ENCODE data around the gene AHCYL2.

AHCYL2 gene

GRCh38 chr7:129385598-129385997 is 160.8 kb downstream of the AHCYL2 start:
- no peak for TF ChIP-seq CTCF (IDR thresholded peaks at IDR 0.05; ENCODE audit: low read length, missing control alignments)
- H3K4me3 ChIP-seq (replicated peaks; ENCODE audit: low read depth, low read length) = no peak overlapping the region
- no peak for DNase-seq (ENCODE audit: low read depth)

GRCh38 chr7:129386506-129386905 is 161.7 kb downstream of the AHCYL2 start:
- DNase-seq (ENCODE audit: low read depth) = no peak
- TF ChIP-seq CTCF (IDR thresholded peaks at IDR 0.05; ENCODE audit: low read length, missing control alignments) = no peak
- no peak overlapping the region for H3K4me3 ChIP-seq (replicated peaks; ENCODE audit: low read depth, low read length)

- no peak for DNase-seq (ENCODE audit: low read depth)
- no peak overlapping the region for H3K4me3 ChIP-seq (replicated peaks; ENCODE audit: low read depth, low read length)
- no peak for TF ChIP-seq CTCF (IDR thresholded peaks at IDR 0.05; ENCODE audit: low read length, missing control alignments)
Observed at GRCh38 chr7:129387537-129387936, 162.7 kb downstream of the AHCYL2 start.

- no peak for TF ChIP-seq CTCF (IDR thresholded peaks at IDR 0.05; ENCODE audit: low read length, missing control alignments)
- DNase-seq (ENCODE audit: low read depth) = no peak
- no peak overlapping the region for H3K4me3 ChIP-seq (replicated peaks; ENCODE audit: low read depth, low read length)
Observed at GRCh38 chr7:129388333-129389098, 163.7 kb downstream of the AHCYL2 start.

- no peak for DNase-seq (ENCODE audit: low read depth)
- TF ChIP-seq CTCF (IDR thresholded peaks at IDR 0.05; ENCODE audit: low read length, missing control alignments) = no peak
Observed at GRCh38 chr7:129389829-129390228, 165.0 kb downstream of the AHCYL2 start.

GRCh38 chr7:129390314-129390713 is 165.5 kb downstream of the AHCYL2 start:
- H3K4me3 ChIP-seq (replicated peaks; ENCODE audit: low read depth, low read length) = no peak overlapping the region
- no peak for DNase-seq (ENCODE audit: low read depth)
- TF ChIP-seq CTCF (IDR thresholded peaks at IDR 0.05; ENCODE audit: low read length, missing control alignments) = no peak

More at GRCh38 chr7:129389829-129390228, 165.0 kb downstream of the AHCYL2 start:
- no peak overlapping the region for H3K4me3 ChIP-seq (replicated peaks; ENCODE audit: low read depth, low read length)

All from fibroblast of pulmonary artery (primary cell).